ENCODE measurements around the gene AK5.

AK5 gene

GRCh38 chr1:77281491-77282186 is at the start of gene AK5:
TSS of gene AK5 (plus strand) at chr1:77282019. CDS start at chr1:77282314, 295 bp downstream.
- no peak for TF ChIP-seq CTCF (IDR thresholded peaks at IDR 0.05; ENCODE audit: insufficient read depth, low read depth, low read length, missing control alignments)
- peak; percentile 63 for DNase-seq (ENCODE audit: low read depth)
- peak within 1 kb of the TSS; percentile 32 for H3K4me3 ChIP-seq (ENCODE audit: low read length)

- DNase-seq (ENCODE audit: low read depth) = no peak
- TF ChIP-seq CTCF (IDR thresholded peaks at IDR 0.05; ENCODE audit: insufficient read depth, low read depth, low read length, missing control alignments) = no peak
- H3K4me3 ChIP-seq (ENCODE audit: low read length) = no peak overlapping the region
These were observed 49.0 kb upstream of the AK5 start for GRCh38 chr1:77232829-77233228.

GRCh38 chr1:77234096-77234495 is 47.7 kb upstream of the AK5 start:
- TF ChIP-seq CTCF (IDR thresholded peaks at IDR 0.05; ENCODE audit: insufficient read depth, low read depth, low read length, missing control alignments) = no peak
- H3K4me3 ChIP-seq (ENCODE audit: low read length) = no peak overlapping the region

GRCh38 chr1:77234943-77235342 is 46.9 kb upstream of the AK5 start:
- no peak overlapping the region for H3K4me3 ChIP-seq (ENCODE audit: low read length)
- no peak for DNase-seq (ENCODE audit: low read depth)
- TF ChIP-seq CTCF (IDR thresholded peaks at IDR 0.05; ENCODE audit: insufficient read depth, low read depth, low read length, missing control alignments) = no peak

More at GRCh38 chr1:77234096-77234495, 47.7 kb upstream of the AK5 start:
- no peak for DNase-seq (ENCODE audit: low read depth)

- no peak for DNase-seq (ENCODE audit: low read depth)
- H3K4me3 ChIP-seq (ENCODE audit: low read length) = no peak overlapping the region
- TF ChIP-seq CTCF (IDR thresholded peaks at IDR 0.05; ENCODE audit: insufficient read depth, low read depth, low read length, missing control alignments) = no peak
These were observed 43.4 kb upstream of the AK5 start for GRCh38 chr1:77238462-77238861.

- DNase-seq (ENCODE audit: low read depth) = no peak
- no peak for TF ChIP-seq CTCF (IDR thresholded peaks at IDR 0.05; ENCODE audit: insufficient read depth, low read depth, low read length, missing control alignments)
- H3K4me3 ChIP-seq (ENCODE audit: low read length) = no peak overlapping the region
These were observed 42.5 kb upstream of the AK5 start for GRCh38 chr1:77239311-77239710.

GRCh38 chr1:77245830-77246229 is 36.0 kb upstream of the AK5 start:
- no peak for TF ChIP-seq CTCF (IDR thresholded peaks at IDR 0.05; ENCODE audit: insufficient read depth, low read depth, low read length, missing control alignments)
- no peak overlapping the region for H3K4me3 ChIP-seq (ENCODE audit: low read length)
- no peak for DNase-seq (ENCODE audit: low read depth)

All from epithelial cell of esophagus (primary cell).